ENCODE measurements around the gene LHFPL6. TPM values are rescaled to one million over a fixed set of nuclear protein-coding genes. Genes with fewer than 3 reads are reported as not detected.

LHFPL6 gene
- polyA plus RNA-seq, 3 donors: 0.14 to 0.59 (median 0.46) TPM

DNA sequence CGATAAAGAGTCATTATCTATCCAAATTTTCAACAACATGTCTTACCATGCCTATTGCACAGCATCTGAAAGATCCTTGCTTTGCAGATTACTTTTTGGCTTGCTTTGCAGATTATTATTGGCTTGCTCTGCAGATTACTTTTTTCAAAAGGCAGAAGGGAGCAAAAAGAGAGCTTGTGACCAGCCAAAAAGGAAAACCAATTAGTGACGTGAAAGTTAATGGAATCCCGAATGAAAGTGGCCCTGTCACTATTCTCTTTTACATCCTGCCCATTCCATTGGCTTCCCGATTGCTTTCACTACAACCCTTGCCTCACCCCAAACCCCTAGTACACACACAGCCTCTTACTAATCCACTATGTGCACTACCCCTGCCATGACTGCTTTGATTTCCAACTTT lies 81.3 kb downstream of the LHFPL6 start:
- H3K79me2 ChIP-seq (ENCODE audit: insufficient read depth, low read length): no peaks in the 10 kb centered on the region
- peaks cover 0 to 5% (median 2%) of the 10 kb centered on the region in 7 donors for H3K9me3 Mint-ChIP-seq
- no peaks in the 10 kb centered on the region for H3K9me3 ChIP-seq (replicated peaks in 1 of 2; ENCODE audit: control insufficient read depth in 1 of 2, insufficient read depth in 1 of 2, low read length in 2 of 2)
- H3K4me3 ChIP-seq (replicated peaks in 1 of 3; ENCODE audit: low read depth in 2 of 3, low read length in 3 of 3): no peak overlapping the region
- 92% methylated on average over 3 of the region's 4 CpGs for WGBS (ENCODE audit: insufficient coverage)
- no peak overlapping the region for H2AFZ ChIP-seq (ENCODE audit: insufficient read depth, low read depth, low read length, poor library complexity, severe bottlenecking)
- H3K4me3 Mint-ChIP-seq: no peak overlapping the region
- H3K27ac ChIP-seq (ENCODE audit: low read depth in 1 of 2, low read length in 2 of 2): no peak overlapping the region
- DNase-seq: no peak
- peaks cover 0 to 1% (median 0%) of the 10 kb centered on the region in 3 donors for H3K27me3 Mint-ChIP-seq (ENCODE audit: low read depth in 3 of 3)
- H3K9ac ChIP-seq (ENCODE audit: insufficient read depth, low read length, poor library complexity, severe bottlenecking): no peak overlapping the region
- H3K36me3 Mint-ChIP-seq: no peaks in the 10 kb centered on the region
- no peaks in the 10 kb centered on the region for H3K4me1 ChIP-seq (ENCODE audit: control insufficient read depth in 1 of 2, insufficient read depth in 2 of 2, low read length in 2 of 2)
- peak overlapping the region in 1 of 7 donors; percentile 68 for H3K27ac Mint-ChIP-seq
- TF ChIP-seq, protein P1, sequence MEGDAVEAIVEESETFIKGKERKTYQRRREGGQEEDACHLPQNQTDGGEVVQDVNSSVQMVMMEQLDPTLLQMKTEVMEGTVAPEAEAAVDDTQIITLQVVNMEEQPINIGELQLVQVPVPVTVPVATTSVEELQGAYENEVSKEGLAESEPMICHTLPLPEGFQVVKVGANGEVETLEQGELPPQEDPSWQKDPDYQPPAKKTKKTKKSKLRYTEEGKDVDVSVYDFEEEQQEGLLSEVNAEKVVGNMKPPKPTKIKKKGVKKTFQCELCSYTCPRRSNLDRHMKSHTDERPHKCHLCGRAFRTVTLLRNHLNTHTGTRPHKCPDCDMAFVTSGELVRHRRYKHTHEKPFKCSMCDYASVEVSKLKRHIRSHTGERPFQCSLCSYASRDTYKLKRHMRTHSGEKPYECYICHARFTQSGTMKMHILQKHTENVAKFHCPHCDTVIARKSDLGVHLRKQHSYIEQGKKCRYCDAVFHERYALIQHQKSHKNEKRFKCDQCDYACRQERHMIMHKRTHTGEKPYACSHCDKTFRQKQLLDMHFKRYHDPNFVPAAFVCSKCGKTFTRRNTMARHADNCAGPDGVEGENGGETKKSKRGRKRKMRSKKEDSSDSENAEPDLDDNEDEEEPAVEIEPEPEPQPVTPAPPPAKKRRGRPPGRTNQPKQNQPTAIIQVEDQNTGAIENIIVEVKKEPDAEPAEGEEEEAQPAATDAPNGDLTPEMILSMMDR (IDR thresholded peaks at IDR 0.05): no peak
- H4K20me1 ChIP-seq (ENCODE audit: insufficient read depth, low read length): no peaks in the 10 kb centered on the region
- H3K4me2 ChIP-seq (replicated peaks; ENCODE audit: extremely low read depth, low read length, poor library complexity, severe bottlenecking): no peak overlapping the region
- H3K27me3 ChIP-seq (ENCODE audit: control insufficient read depth in 2 of 2, insufficient read depth in 2 of 2, low read length in 2 of 2): no peaks in the 10 kb centered on the region
- no peaks in the 10 kb centered on the region for H3K4me1 Mint-ChIP-seq
- intact Hi-C loops (cut with micrococcal nuclease): no loop called here
- H3K36me3 ChIP-seq (replicated peaks in 1 of 2; ENCODE audit: control insufficient read depth in 1 of 2, insufficient read depth in 2 of 2, low read length in 2 of 2): no peaks in the 10 kb centered on the region

- Histone ChIP-seq H3K79me2 (ENCODE audit: insufficient read depth, low read length) (no peaks in the 10 kb centered on the region), H3K27me3 (ENCODE audit: control insufficient read depth in 2 of 2, insufficient read depth in 2 of 2, low read length in 2 of 2) (no peaks in the 10 kb centered on the region), H3K27ac (ENCODE audit: low read depth in 1 of 2, low read length in 2 of 2) (no peak overlapping the region), H3K9me3 (replicated peaks in 1 of 2; ENCODE audit: control insufficient read depth in 1 of 2, insufficient read depth in 1 of 2, low read length in 2 of 2) (no peaks in the 10 kb centered on the region), H4K20me1 (ENCODE audit: insufficient read depth, low read length) (no peaks in the 10 kb centered on the region), H3K36me3 (replicated peaks in 1 of 2; ENCODE audit: control insufficient read depth in 1 of 2, insufficient read depth in 2 of 2, low read length in 2 of 2) (no peaks in the 10 kb centered on the region), H3K4me3 (replicated peaks in 1 of 3; ENCODE audit: low read depth in 2 of 3, low read length in 3 of 3) (no peak overlapping the region), H3K9ac (ENCODE audit: insufficient read depth, low read length, poor library complexity, severe bottlenecking) (no peak overlapping the region), H2AFZ (ENCODE audit: insufficient read depth, low read depth, low read length, poor library complexity, severe bottlenecking) (no peak overlapping the region), H3K4me2 (replicated peaks; ENCODE audit: extremely low read depth, low read length, poor library complexity, severe bottlenecking) (no peak overlapping the region), H3K4me1 (ENCODE audit: control insufficient read depth in 1 of 2, insufficient read depth in 2 of 2, low read length in 2 of 2) (no peaks in the 10 kb centered on the region)
- no peak overlapping the region for H3K27ac Mint-ChIP-seq
- intact Hi-C loops (cut with micrococcal nuclease): no loop called here
- peaks cover 0 to 1% (median 0%) of the 10 kb centered on the region in 3 donors for H3K27me3 Mint-ChIP-seq (ENCODE audit: low read depth in 3 of 3)
- H3K9me3 Mint-ChIP-seq: peaks cover 0 to 6% (median 0%) of the 10 kb centered on the region in 7 donors
- TF ChIP-seq, protein P1 (IDR thresholded peaks at IDR 0.05): no peak
- H3K36me3 Mint-ChIP-seq: no peaks in the 10 kb centered on the region
- 88% methylated on average over 4 of the region's 6 CpGs for WGBS (ENCODE audit: insufficient coverage)
- DNase-seq: no peak
- no peak overlapping the region for H3K4me3 Mint-ChIP-seq
- H3K4me1 Mint-ChIP-seq: no peaks in the 10 kb centered on the region
Measured at GRCh38 chr13:39516096-39516495, 86.9 kb downstream of the LHFPL6 start.

Data from CD14-positive monocyte (primary cell).